T-helper 2 cell treated with Interferon-gamma antibody and Interleukin-4, amounts not matched to agents 100 ng/mL and 5 ng/mL, for 36 hours (primary cell): ENCODE data around the gene TTC16. TPM values are rescaled to one million over a fixed set of nuclear protein-coding genes. Genes with fewer than 3 reads are reported as not detected.

Source experiments
- intact Hi-C: fragments of 100-400 bp; cut with micrococcal nuclease; formaldehyde crosslinking; loops from one replicate; pipeline ENCODE4 v1.15.1; 2023
- total RNA-seq: library from RNA; stranded (reverse); gene quantifications from 2 replicates; pipeline ENCODE4 v1.2.3, GENCODE V29; 2022

TTC16 gene
- total RNA-seq, result 0.27 and 0.32 TPM in 2 replicates

- intact Hi-C loops, result loop anchor here (1.0 to 10.0 kb wide), 3 partner anchors 16 to 101 kb away; partner anchors contain the start of genes STXBP1 and TOR2A
These were observed at the start of gene TTC16, which contains the start of gene PTRH1 for GRCh38 chr9:127715470-127716337. TSS of gene TTC16 (plus strand) at chr9:127716079. CDS start at chr9:127716146, 67 bp downstream. TSS of gene PTRH1 (minus strand) at chr9:127715663. CDS start at chr9:127715639, 24 bp downstream.

- intact Hi-C loops, result no loop called here
These were observed 48.6 kb upstream of the TTC16 start for GRCh38 chr9:127667127-127667844.

GRCh38 chr9:127667906-127668305 is 48.0 kb upstream of the TTC16 start:
- intact Hi-C loops, result no loop called here

GRCh38 chr9:127673234-127673633 is 42.6 kb upstream of the TTC16 start:
- intact Hi-C loops, result no loop called here

GRCh38 chr9:127676638-127677037 is 39.2 kb upstream of the TTC16 start:
- intact Hi-C loops, result no loop called here

GRCh38 chr9:127679506-127679905 is 36.4 kb upstream of the TTC16 start:
- intact Hi-C loops, result no loop called here

- intact Hi-C loops, result no loop called here
These were observed 35.7 kb upstream of the TTC16 start for GRCh38 chr9:127680226-127680625.

GRCh38 chr9:127680846-127681245 is 35.0 kb upstream of the TTC16 start:
- intact Hi-C loops, result no loop called here

GRCh38 chr9:127682351-127683136 is 33.3 kb upstream of the TTC16 start:
- intact Hi-C loops, result no loop called here

- intact Hi-C loops, result no loop called here
These were observed 32.2 kb upstream of the TTC16 start for GRCh38 chr9:127683723-127684122.

GRCh38 chr9:127684576-127684975 is 31.3 kb upstream of the TTC16 start:
- intact Hi-C loops, result no loop called here

GRCh38 chr9:127686461-127687393 is 29.2 kb upstream of the TTC16 start:
- intact Hi-C loops, result no loop called here

GRCh38 chr9:127689329-127690000 is 26.4 kb upstream of the TTC16 start:
- intact Hi-C loops, result no loop called here

GRCh38 chr9:127690735-127691134 is 25.1 kb upstream of the TTC16 start:
- intact Hi-C loops, result no loop called here

GRCh38 chr9:127692071-127692470 is 23.8 kb upstream of the TTC16 start:
- intact Hi-C loops, result no loop called here

GRCh38 chr9:127693143-127693542 is 22.7 kb upstream of the TTC16 start:
- intact Hi-C loops, result no loop called here

GRCh38 chr9:127693697-127694096 is 22.2 kb upstream of the TTC16 start:
- intact Hi-C loops, result no loop called here

GRCh38 chr9:127694890-127695720 is 20.8 kb upstream of the TTC16 start:
- intact Hi-C loops, result no loop called here

GRCh38 chr9:127697575-127697974 is 18.3 kb upstream of the TTC16 start:
- intact Hi-C loops, result no loop called here
